Glutamatergic neuron (in vitro differentiated cells): ENCODE results near the gene CREB5. TPM values are rescaled to one million over a fixed set of nuclear protein-coding genes. Genes with fewer than 3 reads are reported as not detected.
"Not testable (repeated sequence)": the region's sequence is repeated elsewhere in the genome, so short reads cannot be mapped to it uniquely, and the experiment has no call there.

Experiments used
- DNase-seq: peaks from one replicate; pipeline ENCODE4 v3.0.0; 2022
- H3K27ac Mint-ChIP-seq: one replicate; pipeline ENCODE4 v1.8.0; 2020; ENCODE audit warnings: mild to moderate bottlenecking, mixed read lengths, inconsistent platforms; ENCODE audit not compliant: unreplicated experiment
- H3K27me3 Mint-ChIP-seq: one replicate; pipeline ENCODE4 v1.8.0; 2020; ENCODE audit warnings: mild to moderate bottlenecking, moderate library complexity, mixed read lengths, inconsistent platforms; ENCODE audit not compliant: unreplicated experiment
- H3K36me3 Mint-ChIP-seq: one replicate; pipeline ENCODE4 v1.8.0; 2020; ENCODE audit warnings: mild to moderate bottlenecking, mixed read lengths, inconsistent platforms; ENCODE audit not compliant: unreplicated experiment
- H3K4me1 Mint-ChIP-seq: one replicate; pipeline ENCODE4 v1.8.0; 2020; ENCODE audit warnings: mild to moderate bottlenecking, low read depth, mixed read lengths, inconsistent platforms; ENCODE audit not compliant: unreplicated experiment
- H3K4me3 Mint-ChIP-seq: one replicate; pipeline ENCODE4 v1.8.0; 2020; ENCODE audit warnings: mild to moderate bottlenecking, mixed read lengths, inconsistent platforms; ENCODE audit not compliant: unreplicated experiment
- H3K9me3 Mint-ChIP-seq: one replicate; pipeline ENCODE4 v1.8.0; 2020; ENCODE audit warnings: mild to moderate bottlenecking, moderate library complexity, mixed read lengths, inconsistent platforms; ENCODE audit not compliant: unreplicated experiment
- total RNA-seq: library from RNA; stranded (reverse); fragmentation: NEBNext Ultra II Directional; extraction: Animal tissue kit (Norgen Biotek cat#: 25700); gene quantifications from one replicate; pipeline ENCODE4 v1.2.1, GENCODE V29; 2021; ENCODE audit not compliant: unreplicated experiment
- TF ChIP-seq, protein P1 (sequence below): fragments of 200-600 bp; sonication (generic); IDR thresholded peaks from one replicate; pipeline ENCODE4 v1.5.0; 2021; ENCODE audit not compliant: partially characterized antibody, unreplicated experiment

CREB5 gene
- total RNA-seq, 1 donor from 2014 or later: 50.4 TPM

GRCh38 chr7:28597284-28597683, 185.0 kb downstream of the CREB5 start:
- DNase-seq: no peak
- no peaks in the 10 kb centered on the region for H3K36me3 Mint-ChIP-seq
- TF ChIP-seq, protein P1, sequence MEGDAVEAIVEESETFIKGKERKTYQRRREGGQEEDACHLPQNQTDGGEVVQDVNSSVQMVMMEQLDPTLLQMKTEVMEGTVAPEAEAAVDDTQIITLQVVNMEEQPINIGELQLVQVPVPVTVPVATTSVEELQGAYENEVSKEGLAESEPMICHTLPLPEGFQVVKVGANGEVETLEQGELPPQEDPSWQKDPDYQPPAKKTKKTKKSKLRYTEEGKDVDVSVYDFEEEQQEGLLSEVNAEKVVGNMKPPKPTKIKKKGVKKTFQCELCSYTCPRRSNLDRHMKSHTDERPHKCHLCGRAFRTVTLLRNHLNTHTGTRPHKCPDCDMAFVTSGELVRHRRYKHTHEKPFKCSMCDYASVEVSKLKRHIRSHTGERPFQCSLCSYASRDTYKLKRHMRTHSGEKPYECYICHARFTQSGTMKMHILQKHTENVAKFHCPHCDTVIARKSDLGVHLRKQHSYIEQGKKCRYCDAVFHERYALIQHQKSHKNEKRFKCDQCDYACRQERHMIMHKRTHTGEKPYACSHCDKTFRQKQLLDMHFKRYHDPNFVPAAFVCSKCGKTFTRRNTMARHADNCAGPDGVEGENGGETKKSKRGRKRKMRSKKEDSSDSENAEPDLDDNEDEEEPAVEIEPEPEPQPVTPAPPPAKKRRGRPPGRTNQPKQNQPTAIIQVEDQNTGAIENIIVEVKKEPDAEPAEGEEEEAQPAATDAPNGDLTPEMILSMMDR: no peak
- H3K27me3 Mint-ChIP-seq: no peaks in the 10 kb centered on the region
- H3K27ac Mint-ChIP-seq: no peak overlapping the region
- no peaks in the 10 kb centered on the region for H3K9me3 Mint-ChIP-seq
- no peaks in the 10 kb centered on the region for H3K4me1 Mint-ChIP-seq
- no peak overlapping the region for H3K4me3 Mint-ChIP-seq

DNA sequence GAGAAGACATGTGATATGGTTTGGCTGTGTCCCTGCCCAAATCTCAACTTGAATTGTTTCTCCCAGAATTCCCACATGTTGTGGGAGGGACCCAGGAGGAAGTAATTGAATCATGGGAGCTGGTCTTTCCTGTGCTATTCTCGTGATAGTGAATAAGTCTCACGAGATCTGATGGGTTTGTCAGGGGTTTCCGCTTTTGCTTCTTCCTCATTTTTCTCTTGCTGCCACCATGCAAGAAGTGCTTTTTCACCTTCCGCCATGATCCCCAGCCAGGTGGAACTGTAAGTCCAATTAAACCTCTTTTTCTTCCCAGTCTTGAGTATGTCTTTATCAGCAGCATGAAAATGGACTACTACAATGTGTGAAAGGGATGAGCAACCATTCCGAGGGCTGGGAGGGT, 185.7 kb downstream of the CREB5 start:
- not testable (repeated sequence) for H3K27ac Mint-ChIP-seq, H3K4me1 Mint-ChIP-seq, DNase-seq, H3K4me3 Mint-ChIP-seq, H3K9me3 Mint-ChIP-seq, H3K36me3 Mint-ChIP-seq, H3K27me3 Mint-ChIP-seq

DNA sequence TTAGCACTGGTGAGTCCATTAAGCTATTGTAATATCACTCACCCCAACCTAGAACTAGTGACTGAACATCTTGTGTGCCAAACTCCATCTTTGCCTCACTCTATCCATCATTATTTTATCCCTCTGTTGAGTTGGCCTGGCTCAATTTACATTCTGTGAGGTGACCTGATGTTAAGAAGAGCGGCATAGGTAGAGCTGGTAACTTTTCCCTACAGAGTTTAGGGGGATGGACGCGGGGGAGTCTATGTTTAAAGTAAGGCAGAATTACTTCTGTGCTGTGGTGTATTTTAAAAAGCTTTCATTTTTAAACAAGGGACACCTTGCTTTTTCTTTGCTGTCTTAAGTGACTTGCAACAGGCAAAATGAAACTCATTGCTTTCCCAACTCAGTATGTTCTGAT, 186.3 kb downstream of the CREB5 start:
- Mint-ChIP-seq H3K4me1 (no peaks in the 10 kb centered on the region), H3K27ac (no peak overlapping the region), H3K9me3 (no peaks in the 10 kb centered on the region), H3K27me3 (no peaks in the 10 kb centered on the region), H3K4me3 (no peak overlapping the region), H3K36me3 (no peaks in the 10 kb centered on the region)
- no peak for DNase-seq
- TF ChIP-seq, protein P1: no peak

- H3K4me1 Mint-ChIP-seq: no peaks in the 10 kb centered on the region
- H3K27me3 Mint-ChIP-seq: no peaks in the 10 kb centered on the region
- TF ChIP-seq, protein P1: no peak
- no peak for DNase-seq
- H3K27ac Mint-ChIP-seq: no peak overlapping the region
- no peaks in the 10 kb centered on the region for H3K9me3 Mint-ChIP-seq
- H3K36me3 Mint-ChIP-seq: no peaks in the 10 kb centered on the region
- H3K4me3 Mint-ChIP-seq: no peak overlapping the region
These were observed 187.1 kb downstream of the CREB5 start for GRCh38 chr7:28599411-28599810.

DNA sequence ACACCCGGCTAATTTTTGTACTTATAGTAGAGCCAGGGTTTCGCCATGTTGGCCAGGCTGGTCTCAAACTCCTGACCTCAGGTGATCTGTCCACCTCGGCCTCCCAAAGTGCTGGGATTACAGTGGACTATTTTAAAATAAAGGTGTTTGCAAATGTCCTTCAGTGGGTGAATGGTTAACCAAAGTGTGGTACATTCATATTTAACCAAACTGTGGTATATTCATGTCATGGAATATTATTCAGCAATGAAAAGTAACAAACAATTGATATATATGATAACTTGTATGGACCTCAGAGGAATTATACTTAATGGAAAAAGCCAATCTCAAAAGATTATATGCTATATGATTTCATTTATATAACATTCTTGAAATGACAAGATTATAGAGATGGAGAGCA, 190.0 kb downstream of the CREB5 start:
- Mint-ChIP-seq H3K9me3 (peaks cover 3% of the 10 kb centered on the region), H3K27me3 (no peaks in the 10 kb centered on the region), H3K27ac (no peak overlapping the region), H3K36me3 (no peaks in the 10 kb centered on the region), H3K4me1 (peaks cover 2% of the 10 kb centered on the region), H3K4me3 (no peak overlapping the region)
- no peak for DNase-seq
- TF ChIP-seq, protein P1: no peak
